HG03175 (cell line): ENCODE measurements around the gene MAFF.
"Not testable (repeated sequence)": the region's sequence is repeated elsewhere in the genome, so short reads cannot be mapped to it uniquely, and the experiment has no call there.

Source experiments
- ATAC-seq: cut with Tn5 transposase; IDR thresholded peaks from one replicate; pipeline ENCODE4 v1.9.1; 2021; ENCODE audit warnings: mild to moderate bottlenecking, moderate library complexity; ENCODE audit not compliant: unreplicated experiment

The MAFF gene

GRCh38 chr22:38201711-38202436 lies at the start of gene MAFF:
Gene MAFF, plus strand, starts transcription at chr22:38201994. Its CDS starts 11,860 bp downstream, at chr22:38213854.
- peak; percentile 53 for ATAC-seq

- no peak for ATAC-seq
Observed at GRCh38 chr22:38153821-38154562, 47.8 kb upstream of the MAFF start.

GRCh38 chr22:38154563-38154915 lies 47.3 kb upstream of the MAFF start:
- ATAC-seq = not testable (repeated sequence)

GRCh38 chr22:38155703-38156102 lies 46.1 kb upstream of the MAFF start:
- no peak for ATAC-seq

- ATAC-seq = no peak
Observed at GRCh38 chr22:38162881-38163843, 38.6 kb upstream of the MAFF start.

- no peak for ATAC-seq
Observed at GRCh38 chr22:38163844-38164550, 37.8 kb upstream of the MAFF start.

DNA sequence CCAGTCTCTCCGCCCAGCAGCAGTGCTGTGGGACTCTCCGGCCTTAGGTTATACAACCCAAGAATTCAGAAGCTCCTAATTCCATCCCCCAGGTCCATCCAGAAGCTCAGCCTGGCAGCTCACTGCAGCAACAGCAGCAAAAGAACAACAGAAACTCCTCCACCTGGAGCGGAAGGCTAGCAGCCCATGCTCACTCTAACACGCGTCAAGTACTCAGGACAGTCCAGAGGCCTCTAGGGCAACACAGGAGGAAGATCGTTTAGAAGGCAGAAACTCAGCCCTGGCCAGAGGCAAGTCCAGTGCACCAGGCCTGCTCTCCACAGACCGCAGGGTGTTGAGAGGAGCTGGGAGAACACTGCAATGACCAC lies 37.3 kb upstream of the MAFF start:
- ATAC-seq = no peak

DNA sequence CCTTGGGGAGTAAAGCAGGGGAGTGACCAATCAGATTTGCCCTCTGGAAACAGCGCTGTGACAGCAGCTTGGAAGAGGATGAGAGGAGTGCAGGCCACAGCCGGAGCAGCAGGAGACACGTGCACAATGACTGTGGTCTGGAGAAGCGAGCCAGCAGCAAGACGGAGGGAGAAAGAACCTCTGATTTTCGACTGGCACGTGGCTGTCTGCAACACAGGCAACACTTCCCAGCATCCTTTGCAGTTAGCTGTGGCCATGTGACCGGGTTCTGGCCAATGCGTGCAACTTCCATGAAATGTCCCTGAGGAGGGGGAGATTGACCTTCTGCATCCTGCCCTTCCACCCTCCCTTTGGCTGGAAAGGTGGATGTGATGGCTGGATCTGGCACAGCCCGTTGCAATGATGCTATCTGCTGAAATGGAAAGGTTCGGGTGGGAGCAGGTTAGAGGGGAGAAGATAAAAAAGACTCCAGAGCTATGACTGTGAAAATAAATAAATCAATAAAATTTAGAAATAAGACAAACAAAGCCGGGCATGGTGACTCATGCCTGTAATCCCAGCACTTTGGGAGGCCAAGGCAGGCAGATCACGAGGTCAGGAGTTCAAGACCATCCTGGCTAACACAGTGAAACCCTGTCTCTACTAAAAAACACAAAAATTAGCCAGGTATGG lies 35.7 kb upstream of the MAFF start:
- no peak for ATAC-seq

- ATAC-seq = no peak
Observed at GRCh38 chr22:38167988-38168407, 33.8 kb upstream of the MAFF start.

- ATAC-seq = no peak
Observed at GRCh38 chr22:38169116-38169515, 32.7 kb upstream of the MAFF start.

GRCh38 chr22:38170469-38170868 lies 31.3 kb upstream of the MAFF start:
- ATAC-seq = no peak

GRCh38 chr22:38171927-38172831 lies 29.6 kb upstream of the MAFF start:
- no peak for ATAC-seq

- no peak for ATAC-seq
Observed at GRCh38 chr22:38172832-38173640, 28.8 kb upstream of the MAFF start.

- no peak for ATAC-seq
Observed at GRCh38 chr22:38173641-38173906, 28.2 kb upstream of the MAFF start.

DNA sequence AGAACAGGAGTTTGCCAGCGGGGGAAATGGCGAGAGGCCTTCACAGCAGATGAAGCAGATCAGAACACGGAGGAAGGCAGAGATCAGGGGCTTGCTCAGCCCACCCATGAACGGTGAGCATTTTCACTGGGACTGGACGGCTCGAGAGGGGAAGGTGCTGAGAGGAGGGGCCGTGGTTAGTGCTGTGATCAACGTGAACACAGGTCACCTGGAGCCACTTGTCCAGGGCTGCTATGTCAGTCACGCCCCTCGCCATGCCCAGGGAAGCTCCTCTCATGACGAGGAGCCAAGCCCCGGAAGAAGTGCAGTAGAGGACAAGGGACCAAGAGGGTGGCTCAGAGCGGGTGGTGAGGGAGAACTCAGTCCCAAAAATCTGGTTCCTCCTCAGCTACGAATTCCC lies 27.2 kb upstream of the MAFF start:
- no peak for ATAC-seq

DNA sequence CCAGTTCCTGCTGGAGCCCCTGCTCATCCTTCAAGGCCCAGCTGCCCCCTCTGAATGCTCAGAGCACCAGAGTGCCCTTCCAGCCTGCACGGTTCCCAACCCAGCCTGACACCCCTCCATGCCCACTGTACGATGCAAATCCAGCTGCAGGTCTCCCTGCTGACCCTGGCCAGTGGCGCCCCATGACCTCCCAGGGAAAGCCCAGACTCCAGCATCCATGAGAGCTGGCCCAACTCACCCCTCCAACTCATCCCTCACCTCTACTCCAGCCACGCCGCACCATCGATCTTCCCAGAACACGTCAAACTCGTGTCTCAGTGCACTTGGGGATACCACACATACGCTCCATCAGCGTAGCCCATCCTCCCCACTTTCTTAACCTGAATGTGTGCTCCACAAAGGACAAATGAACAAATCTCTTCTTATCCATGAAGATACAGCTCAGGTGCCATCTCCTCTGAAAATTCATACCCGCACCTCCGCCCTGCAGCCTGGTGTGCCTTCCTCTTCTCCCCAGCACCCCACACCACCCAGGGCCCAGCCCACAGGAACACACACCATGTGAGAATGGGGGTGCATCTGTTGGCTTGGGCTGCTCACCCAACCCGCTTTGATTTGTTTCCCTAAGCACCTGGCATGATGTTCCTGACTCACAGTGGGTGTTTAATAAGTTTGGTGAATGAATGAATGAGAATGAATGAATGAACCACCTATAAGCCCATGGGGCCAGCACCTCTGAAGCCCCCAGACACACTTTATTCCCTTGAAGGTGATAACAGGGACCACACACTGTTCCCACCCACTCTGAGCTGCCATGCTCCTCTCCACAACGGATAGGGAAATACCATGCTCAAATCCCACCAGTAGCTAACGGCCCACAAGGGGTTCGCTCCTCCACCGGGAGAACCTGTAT lies 26.3 kb upstream of the MAFF start:
- ATAC-seq = no peak

DNA sequence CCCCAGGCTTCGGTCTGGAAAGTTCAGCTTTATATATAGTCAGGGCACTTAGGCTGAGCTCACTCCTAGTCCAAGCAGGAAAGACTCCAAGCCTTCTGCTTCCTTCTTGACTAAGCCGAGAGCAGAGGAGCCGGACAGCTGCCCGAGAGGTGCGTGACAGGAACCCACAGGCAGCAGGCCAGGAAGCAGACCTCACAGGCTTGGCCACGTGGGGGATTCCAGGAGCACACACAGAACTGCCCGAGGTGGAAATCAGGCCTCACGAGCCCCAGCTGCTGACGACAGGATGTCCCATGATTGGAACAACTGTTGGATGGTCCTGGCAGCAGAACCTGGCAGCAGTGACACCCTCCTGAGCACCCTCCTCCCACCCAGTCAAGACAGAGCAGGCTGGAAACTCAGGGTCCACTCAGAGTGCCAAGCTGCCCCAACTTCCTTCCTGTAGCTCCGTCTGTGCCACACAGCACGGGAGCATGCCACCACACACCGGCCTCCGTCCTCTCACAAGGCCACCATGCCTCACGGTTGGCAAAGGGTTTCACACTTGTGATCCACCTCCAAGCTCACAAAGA lies 25.5 kb upstream of the MAFF start:
- no peak for ATAC-seq
